HG02571 (cell line): ENCODE results near the gene ZNHIT2.

Experiments used
- ATAC-seq: cut with Tn5 transposase; IDR thresholded peaks from one replicate; pipeline ENCODE4 v1.9.1; 2021; ENCODE audit warnings: mild to moderate bottlenecking, moderate library complexity; ENCODE audit not compliant: unreplicated experiment

Gene ZNHIT2

GRCh38 chr11:65078786-65079342 lies 38.6 kb downstream of the ZNHIT2 start:
- ATAC-seq: no peak

DNA sequence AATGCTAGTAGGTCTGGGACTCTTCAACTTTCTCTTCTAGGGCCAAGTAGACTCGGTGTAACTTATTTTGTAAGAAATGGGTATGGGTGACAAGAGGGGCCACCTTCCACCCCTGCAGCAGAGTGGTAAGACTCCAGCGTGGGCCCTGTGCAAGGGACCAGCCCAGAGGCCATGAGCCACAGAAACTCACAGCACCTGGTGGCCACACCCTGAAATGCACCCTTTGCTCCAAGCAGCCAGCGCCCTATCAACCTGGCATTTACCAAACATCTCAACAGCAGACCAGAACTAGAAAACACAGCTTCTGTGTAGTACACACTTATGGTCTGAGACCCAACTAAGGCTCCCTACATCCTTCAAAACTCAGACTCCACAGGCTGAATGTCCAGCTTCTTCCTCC lies 39.4 kb downstream of the ZNHIT2 start:
- ATAC-seq: no peak

GRCh38 chr11:65077451-65077850 lies 40.0 kb downstream of the ZNHIT2 start:
- ATAC-seq: no peak

- ATAC-seq: no peak
These were observed 44.9 kb downstream of the ZNHIT2 start for GRCh38 chr11:65072631-65072966.

DNA sequence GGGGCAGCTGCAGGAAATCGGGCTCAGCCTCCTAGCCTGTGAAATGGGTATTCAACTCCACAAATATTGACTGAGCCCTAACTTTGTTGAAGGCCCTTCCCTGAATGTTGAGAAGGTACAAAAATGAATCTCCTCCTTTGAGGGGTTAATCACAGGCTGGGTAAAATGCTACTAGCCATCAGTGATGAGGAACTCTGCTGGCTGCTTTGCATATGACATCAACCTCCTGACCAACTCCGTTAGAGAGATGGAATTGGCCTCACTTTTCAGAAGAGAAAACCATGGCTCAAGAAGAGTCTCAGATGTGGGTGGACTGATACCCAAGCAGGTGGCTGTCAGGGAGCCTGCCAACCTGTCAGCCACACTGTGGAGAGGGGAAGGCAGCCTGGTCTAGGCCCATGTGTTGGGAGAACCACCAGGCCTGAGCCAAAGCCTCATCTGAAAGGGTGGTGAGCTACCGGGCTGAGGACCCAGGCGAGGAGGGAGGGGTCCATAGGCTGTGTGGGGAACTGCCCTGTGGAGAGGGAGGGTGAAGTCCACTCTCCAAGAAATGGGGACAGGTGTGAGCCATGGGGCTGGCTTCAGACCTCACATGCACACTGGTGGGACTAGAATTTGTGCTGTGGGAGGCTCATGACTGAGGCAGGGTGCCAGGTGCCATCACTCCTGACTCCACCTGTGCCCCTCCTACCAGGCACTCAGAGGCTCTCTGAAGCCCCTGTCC lies 45.4 kb downstream of the ZNHIT2 start:
- ATAC-seq: no peak

GRCh38 chr11:65069217-65069616 lies 48.3 kb downstream of the ZNHIT2 start:
- no peak for ATAC-seq

DNA sequence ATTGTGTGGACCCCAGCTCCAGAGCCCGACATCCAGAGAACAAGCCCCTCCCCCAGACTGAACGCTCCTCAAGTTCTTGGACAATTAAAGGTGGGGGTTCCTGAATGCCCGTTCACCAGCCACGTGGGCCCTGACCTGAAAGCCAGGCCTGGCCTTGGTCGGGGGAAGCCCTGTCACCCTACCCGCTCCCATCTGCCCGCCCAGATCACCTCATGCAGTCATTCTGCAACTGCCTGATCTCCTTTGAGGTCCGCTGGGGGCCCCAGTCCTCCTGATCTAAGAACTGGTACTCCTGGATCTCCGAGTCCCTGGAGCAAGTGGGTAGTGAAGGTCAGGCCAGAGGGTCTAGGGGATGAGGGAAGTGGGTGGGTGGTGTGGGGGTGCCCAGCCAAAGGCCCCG lies 50.1 kb downstream of the ZNHIT2 start:
- no peak for ATAC-seq

GRCh38 chr11:65066805-65067291 lies 50.7 kb downstream of the ZNHIT2 start:
- no peak for ATAC-seq
